Heart right ventricle (tissue), 16 donors: ENCODE results near the gene UBE2L3. TPM values are rescaled to one million over a fixed set of nuclear protein-coding genes. Genes with fewer than 3 reads are reported as not detected.
"Not testable (repeated sequence)": the region's sequence is repeated elsewhere in the genome, so short reads cannot be mapped to it uniquely, and the experiment has no call there.

Experiments
- ATAC-seq, 8 donors: fragments of 200-7000 bp; cut with Tn5 transposase; one replicate each; pipeline ENCODE4 v1.9.1; 2020; ENCODE audit warnings: mild to moderate bottlenecking in 8 of 8, moderate library complexity in 8 of 8, moderate number of reproducible peaks in 1 of 8
- DNase-seq, 2 donors: peaks; one replicate each; pipeline ENCODE4 v3.0.0-alpha.2; 2020
- H3K27ac ChIP-seq, 10 donors: fragments of 200-600 bp; sonication (generic) in 2 of 10; one replicate each; pipeline versions ENCODE4 v1.5.0 to v1.8.0; 2020 to 2022; ENCODE audit warnings: mild to moderate bottlenecking in 3 of 10
- H3K27me3 ChIP-seq, 7 donors: fragments of 200-600 bp; one replicate each; pipeline ENCODE4 v1.8.0; 2021 to 2022; ENCODE audit warnings: mild to moderate bottlenecking in 2 of 7
- H3K36me3 ChIP-seq, 9 donors: fragments of 200-600 bp; sonication (generic) in 1 of 9; one replicate each; pipeline versions ENCODE4 v1.5.0 to v1.8.0; 2020 to 2022; ENCODE audit warnings: mild to moderate bottlenecking in 2 of 9
- H3K4me1 ChIP-seq, 9 donors: fragments of 200-600 bp; sonication (generic) in 1 of 9; one replicate each; pipeline versions ENCODE4 v1.5.0 to v1.8.0; 2020 to 2022; ENCODE audit warnings: mild to moderate bottlenecking in 4 of 9
- H3K4me3 ChIP-seq, 10 donors: fragments of 200-600 bp; sonication (generic) in 2 of 10; one replicate each; pipeline versions ENCODE4 v1.5.0 to v1.8.0; 2020 to 2022; ENCODE audit warnings: mild to moderate bottlenecking in 7 of 10, moderate library complexity in 2 of 10
- H3K9me3 ChIP-seq, 11 donors: fragments of 200-600 bp in 10 of 11; sonication (generic) in 2 of 11; one replicate each; pipeline versions ENCODE4 v1.5.0 to v1.8.0; 2013 to 2022; ENCODE audit warnings: mild to moderate bottlenecking in 2 of 11, control low read depth in 1 of 11, moderate library complexity in 1 of 11
- WGBS, 2 donors: extraction: QIAGEN DNeasy Blood & Tissue Kit; methylation state at CpG; one replicate each; pipeline ENCODE4 v1.1.7; 2013; ENCODE audit warnings: inconsistent platforms in 1 of 2; 5-methylcytosine and 5-hydroxymethylcytosine counted together
- intact Hi-C, 10 donors: fragments of 100-400 bp; cut with DNase I; formaldehyde crosslinking; loops; one replicate each; pipeline versions ENCODE4 v1.11.1 to v1.14.2; 2022
- polyA plus RNA-seq, 2 donors: library from polyadenylated mRNA; stranded (reverse); fragments of 200-250 nt; gene quantifications; one replicate each; pipeline ENCODE4 v1.2.3, GENCODE V29; 2013
- total RNA-seq, 10 donors: library from RNA; stranded (reverse); fragmentation: NEBNext Ultra II Directional in 3 of 10; extraction: Animal tissue kit (Norgen Biotek cat#: 25700) in 3 of 10; gene quantifications; one replicate each; pipeline versions ENCODE4 v1.2.1 to v1.2.4, GENCODE V29; 2021 to 2023
- TF ChIP-seq, protein P1 (sequence below), 9 donors: fragments of 200-600 bp; sonication (generic) in 2 of 9; IDR thresholded peaks; one replicate each; pipeline versions ENCODE4 v1.5.0 to v1.8.0; 2021 to 2022; ENCODE audit warnings: antibody characterized with exemption in 9 of 9, mild to moderate bottlenecking in 5 of 9, moderate library complexity in 1 of 9
- donor health status: Arrhythmogenic right ventricular cardiomyopathy.
- donor health status: ischemic (EF 13 %, LVEDD 7.1; RV severe dilation, severe dysfunction).
- donor health status: healthy with polysubstance abuse.
- donor health status: DM: no; HTN: yes; CAD: no.
- donor health status: DM: no; HTN: no; CAD: no.
- donor health status: ischemic (EF 25% LVEDD 6.9; RV normal size, moderate dysfunction).
- donor health status: ischemic (EF 25% LVEDD 5.7; RV mildly dilated, moderate dysfunction).
- donor health status: healthy.
- donor health status: DM: yes; HTN: yes; CAD: no.
- donor health status: Ischemic cardiomyopathy.
- donor health status: ischemic (EF 35%, LVEDD 5.7; RV mildly dilated, moderate dysfunction).
- donor health status: nonischemic (EF 11% LVEDD 7.7; RV severe dilation, severe dysfunction).
- donor health status: DM: yes; HTN: yes; CAD: no.
- donor health status: PGD.
- donor health status: ischemic (EF 29% LVEDD 5.4; RV normal size, mild dysfunction).
- donor health status: nonischemic (EF 23%, LVEDD 6.1; RV moderate dilation, normal function).

The UBE2L3 gene
- total and polyA plus RNA-seq, 12 donors, result 43.1 to 63.6 (median 50.1) TPM

- TF ChIP-seq, protein P1, sequence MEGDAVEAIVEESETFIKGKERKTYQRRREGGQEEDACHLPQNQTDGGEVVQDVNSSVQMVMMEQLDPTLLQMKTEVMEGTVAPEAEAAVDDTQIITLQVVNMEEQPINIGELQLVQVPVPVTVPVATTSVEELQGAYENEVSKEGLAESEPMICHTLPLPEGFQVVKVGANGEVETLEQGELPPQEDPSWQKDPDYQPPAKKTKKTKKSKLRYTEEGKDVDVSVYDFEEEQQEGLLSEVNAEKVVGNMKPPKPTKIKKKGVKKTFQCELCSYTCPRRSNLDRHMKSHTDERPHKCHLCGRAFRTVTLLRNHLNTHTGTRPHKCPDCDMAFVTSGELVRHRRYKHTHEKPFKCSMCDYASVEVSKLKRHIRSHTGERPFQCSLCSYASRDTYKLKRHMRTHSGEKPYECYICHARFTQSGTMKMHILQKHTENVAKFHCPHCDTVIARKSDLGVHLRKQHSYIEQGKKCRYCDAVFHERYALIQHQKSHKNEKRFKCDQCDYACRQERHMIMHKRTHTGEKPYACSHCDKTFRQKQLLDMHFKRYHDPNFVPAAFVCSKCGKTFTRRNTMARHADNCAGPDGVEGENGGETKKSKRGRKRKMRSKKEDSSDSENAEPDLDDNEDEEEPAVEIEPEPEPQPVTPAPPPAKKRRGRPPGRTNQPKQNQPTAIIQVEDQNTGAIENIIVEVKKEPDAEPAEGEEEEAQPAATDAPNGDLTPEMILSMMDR (IDR thresholded peaks at IDR 0.05), result no peak
- no peak overlapping the region for H3K4me3 ChIP-seq
- H3K9me3 ChIP-seq, result no peaks in the 10 kb centered on the region
- no peaks in the 10 kb centered on the region for H3K36me3 ChIP-seq
- DNase-seq (no peak), ATAC-seq (no peak)
- WGBS, 2 donors, result 95 to 98% methylated on average over 16 of the region's 16 CpGs
- intact Hi-C loops, result no loop called here
- H3K4me1 ChIP-seq, result peaks cover 0 to 12% (median 8%) of the 10 kb centered on the region in 9 donors
- no peak overlapping the region for H3K27ac ChIP-seq
- H3K27me3 ChIP-seq, result no peaks in the 10 kb centered on the region
These were observed 66.6 kb downstream of the UBE2L3 start for GRCh38 chr22:21634081-21634480.

- ATAC-seq (no peak), DNase-seq (no peak)
- intact Hi-C loops, result loop anchor here in 1 of 10 donors (5.0 kb wide), 1 partner anchor 37 kb away; no protein-coding TSS in a partner anchor
- Histone ChIP-seq H3K27ac (no peak overlapping the region), H3K4me3 (no peak overlapping the region), H3K4me1 (peaks cover 0 to 6% (median 4%) of the 10 kb centered on the region in 9 donors), H3K9me3 (no peaks in the 10 kb centered on the region), H3K36me3 (no peaks in the 10 kb centered on the region), H3K27me3 (no peaks in the 10 kb centered on the region)
- TF ChIP-seq, protein P1 (IDR thresholded peaks at IDR 0.05), result no peak
- WGBS, 2 donors, result 85 to 87% methylated on average over 19 of the region's 19 CpGs
These were observed 67.3 kb downstream of the UBE2L3 start for GRCh38 chr22:21634844-21635243.

- Histone ChIP-seq H3K9me3 (no peaks in the 10 kb centered on the region), H3K36me3 (no peaks in the 10 kb centered on the region), H3K27me3 (no peaks in the 10 kb centered on the region), H3K4me3 (no peak overlapping the region), H3K27ac (no peak overlapping the region), H3K4me1 (peaks cover 0 to 2% (median under 1%) of the 10 kb centered on the region in 9 donors)
- DNase-seq (no peak), ATAC-seq (no peak)
- WGBS, 2 donors, result 84 to 86% methylated on average over 15 of the region's 15 CpGs
- TF ChIP-seq, protein P1 (IDR thresholded peaks at IDR 0.05), result no peak
- intact Hi-C loops, result loop anchor here in 1 of 10 donors (5.0 kb wide), 1 partner anchor 36 kb away; no protein-coding TSS in a partner anchor
These were observed 68.4 kb downstream of the UBE2L3 start for GRCh38 chr22:21635771-21636510.

DNA sequence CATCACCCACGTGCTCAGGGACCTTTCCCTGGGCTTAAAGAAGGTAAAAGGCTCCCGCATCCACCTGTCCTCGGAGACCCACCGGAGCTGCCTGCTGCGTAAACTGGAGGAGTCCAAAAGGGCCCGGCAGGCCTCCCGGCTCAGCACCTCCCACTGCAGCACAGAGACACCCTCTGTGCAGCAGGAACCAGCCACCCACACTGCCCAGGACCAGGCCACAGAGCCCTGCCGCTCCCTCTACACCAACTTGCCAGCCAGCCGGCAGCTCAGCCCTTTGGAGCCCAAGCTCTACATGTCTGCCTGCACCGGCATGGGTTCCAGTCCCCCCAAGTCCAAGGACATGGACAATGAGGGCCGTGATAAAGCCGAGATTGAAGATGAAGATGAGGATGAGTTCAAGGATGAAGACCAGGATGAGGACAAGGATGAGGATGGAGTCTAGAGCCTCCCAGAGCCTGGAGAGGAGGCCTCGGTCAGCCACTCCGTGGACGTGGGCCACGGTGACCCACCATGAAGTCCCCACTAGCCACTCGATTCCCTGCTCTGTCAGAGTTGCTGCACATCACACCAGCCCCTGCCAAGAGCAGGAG, 69.2 kb downstream of the UBE2L3 start:
- intact Hi-C loops, result loop anchor here in 1 of 10 donors (5.0 kb wide), 1 partner anchor 36 kb away; no protein-coding TSS in a partner anchor
- Histone ChIP-seq H3K4me1 (peaks cover 0 to 10% (median 9%) of the 10 kb centered on the region in 9 donors), H3K36me3 (no peaks in the 10 kb centered on the region), H3K4me3 (no peak overlapping the region), H3K27me3 (no peaks in the 10 kb centered on the region), H3K27ac (no peak overlapping the region), H3K9me3 (no peaks in the 10 kb centered on the region)
- WGBS, 2 donors, result 92 to 94% methylated on average over 17 of the region's 17 CpGs
- no peak for ATAC-seq
- TF ChIP-seq, protein P1 (IDR thresholded peaks at IDR 0.05), result no peak
- no peak for DNase-seq

- peaks cover 0 to 12% (median 10%) of the 10 kb centered on the region in 9 donors for H3K4me1 ChIP-seq
- not testable (repeated sequence) for H3K27me3 ChIP-seq, ATAC-seq, H3K27ac ChIP-seq, H3K36me3 ChIP-seq, H3K4me3 ChIP-seq, H3K9me3 ChIP-seq, DNase-seq
- 88 to 93% methylated on average over 2 of the region's 2 CpGs for WGBS, 2 donors
- intact Hi-C loops, result loop anchor here in 1 of 10 donors (5.0 kb wide), 1 partner anchor 35 kb away; no protein-coding TSS in a partner anchor
These were observed 69.9 kb downstream of the UBE2L3 start for GRCh38 chr22:21637450-21637849.
